H9 (cell line): ENCODE measurements around the gene RASA3. TPM values are rescaled to one million over a fixed set of nuclear protein-coding genes. Genes with fewer than 3 reads are reported as not detected.

ENCODE experiments used
- DNase-seq: peaks from one replicate; pipeline ENCODE4 v3.0.0-alpha.2; 2017
- H2AFZ ChIP-seq: one replicate; pipeline ENCODE4 v1.6.1; 2013; ENCODE audit warnings: mild to moderate bottlenecking, low read length, control low read depth, moderate library complexity
- H2AK5ac ChIP-seq: 2 replicates; pipeline ENCODE4 v1.6.1; 2013; ENCODE audit warnings: low read length, control low read depth, mixed read lengths; ENCODE audit not compliant: insufficient read length
- H2BK120ac ChIP-seq: one replicate; pipeline ENCODE4 v1.6.1; 2013; ENCODE audit warnings: low read depth, mild to moderate bottlenecking, low read length, control low read depth, inconsistent platforms; ENCODE audit not compliant: poor library complexity, severe bottlenecking
- H2BK12ac ChIP-seq: 2 replicates; pipeline ENCODE4 v1.6.1; 2013; ENCODE audit warnings: low read length, control low read depth, mixed read lengths, low read depth; ENCODE audit not compliant: insufficient read length
- H2BK15ac ChIP-seq: 2 replicates; pipeline ENCODE4 v1.6.1; 2013; ENCODE audit warnings: low read depth, low read length, control low read depth
- H2BK20ac ChIP-seq: one replicate; pipeline ENCODE4 v1.6.1; 2013; ENCODE audit warnings: low read depth, mild to moderate bottlenecking, low read length, control low read depth, inconsistent platforms; ENCODE audit not compliant: poor library complexity, severe bottlenecking
- H2BK5ac ChIP-seq: 2 replicates; pipeline ENCODE4 v1.6.1; 2013; ENCODE audit warnings: low read length, control low read depth, mixed read lengths; ENCODE audit not compliant: insufficient read length
- H3K14ac ChIP-seq: 2 replicates; pipeline ENCODE4 v1.6.1; 2013; ENCODE audit warnings: low read length, control low read depth; ENCODE audit not compliant: insufficient read depth
- H3K18ac ChIP-seq: 2 replicates; pipeline ENCODE4 v1.6.1; 2013; ENCODE audit warnings: low read depth, mild to moderate bottlenecking, mixed read lengths, low read length, control low read depth; ENCODE audit not compliant: insufficient read length
- H3K23ac ChIP-seq: 2 replicates; pipeline ENCODE4 v1.6.1; 2013; ENCODE audit warnings: low read length, control low read depth, mixed read lengths, low read depth; ENCODE audit not compliant: insufficient read length
- H3K23me2 ChIP-seq: 2 replicates; pipeline ENCODE4 v1.6.1; 2013; ENCODE audit warnings: low read depth, mild to moderate bottlenecking, mixed read lengths, low read length, control low read depth; ENCODE audit not compliant: insufficient read length, poor library complexity, severe bottlenecking
- H3K27ac ChIP-seq: 2 replicates; pipeline ENCODE4 v1.5.1; 2013; ENCODE audit warnings: low read length, control low read depth, mixed read lengths, low read depth; ENCODE audit not compliant: insufficient read length
- H3K27me3 ChIP-seq: 2 replicates; pipeline ENCODE4 v1.6.1; 2013; ENCODE audit warnings: low read length, control low read depth, inconsistent platforms; ENCODE audit not compliant: insufficient read depth
- H3K4ac ChIP-seq: 2 replicates; pipeline ENCODE4 v1.6.1; 2013; ENCODE audit warnings: low read depth, mild to moderate bottlenecking, control low read depth, inconsistent platforms, low read length, moderate library complexity
- H3K4me1 ChIP-seq: 2 replicates; pipeline ENCODE4 v1.6.1; 2013; ENCODE audit warnings: low read length, control low read depth, inconsistent platforms; ENCODE audit not compliant: insufficient read depth
- H3K4me2 ChIP-seq: 2 replicates; pipeline ENCODE4 v1.6.1; 2013; ENCODE audit warnings: low read length, control low read depth, mixed read lengths; ENCODE audit not compliant: insufficient read length, insufficient read depth
- H3K56ac ChIP-seq: 2 replicates; pipeline ENCODE4 v1.6.1; 2013; ENCODE audit warnings: low read depth, mild to moderate bottlenecking, mixed read lengths, low read length, control low read depth; ENCODE audit not compliant: insufficient read length
- H3K79me1 ChIP-seq: 2 replicates; pipeline ENCODE4 v1.6.1; 2013; ENCODE audit warnings: low read depth, mild to moderate bottlenecking, moderate library complexity, low read length, control low read depth, inconsistent platforms; ENCODE audit not compliant: insufficient read depth, poor library complexity, severe bottlenecking
- H3K79me2 ChIP-seq: 2 replicates; pipeline ENCODE4 v1.6.1; 2013; ENCODE audit warnings: low read length, control low read depth, inconsistent platforms; ENCODE audit not compliant: insufficient read depth
- H3K9ac ChIP-seq: 2 replicates; pipeline ENCODE4 v1.6.1; 2013; ENCODE audit warnings: low read length, control low read depth, mixed read lengths; ENCODE audit not compliant: insufficient read length; ENCODE audit errors: extremely low read depth
- H3K9me3 ChIP-seq: one replicate; pipeline ENCODE4 v1.6.1; 2013; ENCODE audit warnings: low read depth, low read length, inconsistent platforms; ENCODE audit not compliant: control insufficient read depth
- H3T11ph ChIP-seq: one replicate; pipeline ENCODE4 v1.6.1; 2013; ENCODE audit warnings: mild to moderate bottlenecking, low read length, control low read depth, inconsistent platforms
- H4K20me1 ChIP-seq: one replicate; pipeline ENCODE4 v1.6.1; 2013; ENCODE audit not compliant: control insufficient read depth, insufficient read length, insufficient read depth
- H4K5ac ChIP-seq: 2 replicates; pipeline ENCODE4 v1.6.1; 2013; ENCODE audit warnings: low read depth, mild to moderate bottlenecking, mixed read lengths, low read length, control low read depth; ENCODE audit not compliant: insufficient read length
- H4K8ac ChIP-seq: replicated peaks from 2 replicates; pipeline ENCODE4 v1.6.1; 2013; ENCODE audit warnings: low read length, control low read depth, mixed read lengths, low read depth; ENCODE audit not compliant: insufficient read length
- H4K91ac ChIP-seq: 2 replicates; pipeline ENCODE4 v1.6.1; 2013; ENCODE audit warnings: low read depth, mild to moderate bottlenecking, moderate library complexity, mixed read lengths, low read length, control low read depth; ENCODE audit not compliant: insufficient read length
- H3K27ac Mint-ChIP-seq, 3 experiments: 2 replicates in 2 of 3; 3 replicates in 1 of 3; pipeline ENCODE4 v1.8.0; 2020 to 2021; ENCODE audit warnings: mixed read lengths in 3 of 3, mild to moderate bottlenecking in 1 of 3, moderate library complexity in 1 of 3
- H3K27me3 Mint-ChIP-seq: 2 replicates; pipeline ENCODE4 v1.8.0; 2021; ENCODE audit warnings: low read depth, mild to moderate bottlenecking, moderate library complexity, mixed read lengths
- H3K36me3 Mint-ChIP-seq, 3 experiments: 2 replicates in 2 of 3; 3 replicates in 1 of 3; pipeline ENCODE4 v1.8.0; 2020 to 2021; ENCODE audit warnings: low read depth in 3 of 3, mixed read lengths in 3 of 3; ENCODE audit not compliant: insufficient read depth in 1 of 3
- H3K4me1 Mint-ChIP-seq, 2 experiments: 2 replicates each; pipeline ENCODE4 v1.8.0; 2020; ENCODE audit warnings: mixed read lengths in 2 of 2
- H3K4me3 Mint-ChIP-seq, 2 experiments: 2 replicates in 1 of 2; 3 replicates in 1 of 2; pipeline ENCODE4 v1.8.0; 2020 to 2021; ENCODE audit warnings: mild to moderate bottlenecking in 2 of 2, mixed read lengths in 2 of 2, moderate library complexity in 1 of 2
- H3K9me3 Mint-ChIP-seq, 2 experiments: 2 replicates in 1 of 2; 3 replicates in 1 of 2; pipeline ENCODE4 v1.8.0; 2020; ENCODE audit warnings: mild to moderate bottlenecking in 2 of 2, mixed read lengths in 2 of 2, moderate library complexity in 1 of 2
- CTCF ChIP-seq: fragments of 200-600 bp; sonication (generic); conservative IDR thresholded peaks from 3 replicates; pipeline ENCODE4 v1.8.0; 2021; ENCODE audit warnings: antibody characterized with exemption, mild to moderate bottlenecking
- WGBS: extraction: QIAGEN DNeasy Blood & Tissue Kit; methylation state at CpG from one replicate; pipeline ENCODE4 v1.1.7; 2013; ENCODE audit warnings: missing lambda C conversion rate, low lambda C conversion rate, mixed read lengths; ENCODE audit not compliant: insufficient read length; ENCODE audit errors: extremely low coverage; 5-methylcytosine and 5-hydroxymethylcytosine counted together
- total RNA-seq: library from RNA; stranded (reverse); gene quantifications from 2 replicates; pipeline ENCODE4 v1.2.1, GENCODE V29; 2021

RASA3 gene
- total RNA-seq, 1 experiment from 2014 or later, result 12.3 TPM

GRCh38 chr13:114115796-114116195 is 16.6 kb downstream of the RASA3 start:
- no peak overlapping the region for H3T11ph ChIP-seq
- H3K9ac ChIP-seq, result no peak overlapping the region
- H3K79me1 ChIP-seq, result no peaks in the 10 kb centered on the region
- Mint-ChIP-seq H3K4me3 (no peak overlapping the region; a peak in 1 of 5 replicates), H3K36me3 (peaks cover 5 to 11% (median 11%) of the 10 kb centered on the region in 3 experiments; a peak in 4 of 7 replicates), H3K27me3 (no peaks in the 10 kb centered on the region; the same call in 1 of the 2 replicates), H3K9me3 (peaks cover 0 to 7% of the 10 kb centered on the region in 2 experiments; a peak in 3 of 5 replicates), H3K4me1 (peaks cover 49 to 52% of the 10 kb centered on the region in 2 experiments), H3K27ac (peak overlapping the region in 1 of 3 experiments; percentile 88; a peak in 2 of 7 replicates)
- WGBS, result no CpG with 5 or more reads among the region's 13 CpGs
- H3K27me3 ChIP-seq, result no peaks in the 10 kb centered on the region
- peaks cover 3% of the 10 kb centered on the region; the same call in 1 of the 2 replicates for H3K79me2 ChIP-seq
- no peak overlapping the region for H2AK5ac ChIP-seq
- no peak overlapping the region for H2BK12ac ChIP-seq
- DNase-seq, result no peak
- H2BK20ac ChIP-seq, result no peak overlapping the region
- H3K23me2 ChIP-seq, result no peaks in the 10 kb centered on the region
- H4K5ac ChIP-seq, result no peak overlapping the region
- H3K14ac ChIP-seq, result no peak overlapping the region
- H4K91ac ChIP-seq, result no peak overlapping the region
- no peak overlapping the region for H3K18ac ChIP-seq
- no peak overlapping the region for H2BK120ac ChIP-seq
- H3K4me2 ChIP-seq, result no peak overlapping the region
- H3K4ac ChIP-seq, result no peak overlapping the region
- H3K4me1 ChIP-seq, result no peaks in the 10 kb centered on the region; the same call in 1 of the 2 replicates
- H3K27ac ChIP-seq, result no peak overlapping the region
- H2AFZ ChIP-seq, result no peak overlapping the region
- no peak overlapping the region for H3K23ac ChIP-seq
- no peaks in the 10 kb centered on the region for H3K9me3 ChIP-seq
- H2BK15ac ChIP-seq, result no peak overlapping the region
- H2BK5ac ChIP-seq, result no peak overlapping the region
- TF ChIP-seq CTCF, result no peak
- H4K8ac ChIP-seq, result no peak overlapping the region
- H3K56ac ChIP-seq, result no peak overlapping the region
- peaks cover 2% of the 10 kb centered on the region for H4K20me1 ChIP-seq
